Measurements from ENCODE around the gene DDX1.

The DDX1 gene

GRCh38 chr2:15657759-15658158 is 66.1 kb downstream of the DDX1 start:
- TF ChIP-seq, protein P1, sequence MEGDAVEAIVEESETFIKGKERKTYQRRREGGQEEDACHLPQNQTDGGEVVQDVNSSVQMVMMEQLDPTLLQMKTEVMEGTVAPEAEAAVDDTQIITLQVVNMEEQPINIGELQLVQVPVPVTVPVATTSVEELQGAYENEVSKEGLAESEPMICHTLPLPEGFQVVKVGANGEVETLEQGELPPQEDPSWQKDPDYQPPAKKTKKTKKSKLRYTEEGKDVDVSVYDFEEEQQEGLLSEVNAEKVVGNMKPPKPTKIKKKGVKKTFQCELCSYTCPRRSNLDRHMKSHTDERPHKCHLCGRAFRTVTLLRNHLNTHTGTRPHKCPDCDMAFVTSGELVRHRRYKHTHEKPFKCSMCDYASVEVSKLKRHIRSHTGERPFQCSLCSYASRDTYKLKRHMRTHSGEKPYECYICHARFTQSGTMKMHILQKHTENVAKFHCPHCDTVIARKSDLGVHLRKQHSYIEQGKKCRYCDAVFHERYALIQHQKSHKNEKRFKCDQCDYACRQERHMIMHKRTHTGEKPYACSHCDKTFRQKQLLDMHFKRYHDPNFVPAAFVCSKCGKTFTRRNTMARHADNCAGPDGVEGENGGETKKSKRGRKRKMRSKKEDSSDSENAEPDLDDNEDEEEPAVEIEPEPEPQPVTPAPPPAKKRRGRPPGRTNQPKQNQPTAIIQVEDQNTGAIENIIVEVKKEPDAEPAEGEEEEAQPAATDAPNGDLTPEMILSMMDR (IDR thresholded peaks at IDR 0.05; ENCODE audit: insufficient read depth, low read depth, low read length, missing control alignments) = no peak
- H3K4me3 ChIP-seq (ENCODE audit: low read length) = no peak overlapping the region
- DNase-seq (ENCODE audit: low read depth) = no peak

DNA sequence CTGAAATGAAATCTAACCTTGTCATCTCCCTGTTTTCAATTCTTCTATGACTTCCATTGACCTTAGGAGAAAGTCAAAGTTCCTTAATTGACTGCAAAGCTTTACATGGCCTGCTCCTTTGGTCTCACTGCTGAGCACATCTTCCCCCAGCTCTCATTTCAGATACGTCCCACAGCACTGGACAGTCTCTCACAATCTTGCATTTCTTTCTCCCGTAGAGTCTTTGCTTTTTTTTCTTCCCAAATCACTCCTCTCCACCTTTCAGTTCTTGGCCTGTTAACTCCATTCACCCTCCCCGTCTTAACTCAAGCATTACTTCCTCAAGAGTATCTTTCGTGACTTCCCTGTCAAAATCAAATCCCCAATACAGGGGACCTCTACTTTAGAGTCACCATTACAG is 67.2 kb downstream of the DDX1 start:
- TF ChIP-seq, protein P1 (IDR thresholded peaks at IDR 0.05; ENCODE audit: insufficient read depth, low read depth, low read length, missing control alignments) = no peak
- H3K4me3 ChIP-seq (ENCODE audit: low read length) = no peak overlapping the region
- no peak for DNase-seq (ENCODE audit: low read depth)

DNA sequence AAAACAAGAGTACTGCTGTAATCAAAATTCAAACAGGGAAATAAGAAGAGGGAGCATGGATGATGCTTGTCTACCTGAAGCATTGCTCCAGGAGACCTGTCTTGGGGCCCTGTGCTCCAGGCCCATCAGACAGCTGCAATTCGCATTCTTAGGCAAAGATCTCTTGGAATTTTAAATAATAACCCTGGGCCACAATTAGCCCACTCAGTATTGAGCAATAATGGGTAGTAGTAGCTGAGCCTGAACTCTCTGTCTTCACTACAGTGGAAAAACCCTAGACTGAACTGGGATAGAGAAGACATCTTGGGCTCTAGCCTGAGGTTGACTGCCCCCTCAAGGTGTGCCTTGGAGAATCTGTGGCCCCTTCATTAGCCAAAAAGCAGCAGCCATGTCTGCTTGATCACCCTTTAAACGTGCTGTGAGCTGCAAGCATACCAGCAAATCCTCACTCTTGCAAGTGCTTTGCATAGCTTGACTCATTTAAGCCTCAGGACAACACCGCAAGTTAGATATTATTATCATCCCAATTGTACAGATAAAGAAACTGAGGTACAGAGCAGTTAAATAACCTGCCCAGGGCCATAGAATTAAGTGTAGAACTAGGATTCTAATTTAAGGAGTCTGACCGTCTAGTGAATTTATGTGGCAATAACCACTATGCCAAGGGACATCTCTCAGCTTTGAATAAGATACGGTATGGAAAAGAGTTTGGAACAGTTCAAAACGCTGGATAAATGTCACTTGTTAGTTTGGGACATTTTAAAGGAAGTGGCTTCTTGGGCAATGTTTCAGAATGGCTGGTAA is 69.0 kb downstream of the DDX1 start:
- DNase-seq (ENCODE audit: low read depth) = no peak
- H3K4me3 ChIP-seq (ENCODE audit: low read length) = no peak overlapping the region
- TF ChIP-seq, protein P1 (IDR thresholded peaks at IDR 0.05; ENCODE audit: insufficient read depth, low read depth, low read length, missing control alignments) = no peak

- TF ChIP-seq, protein P1 (IDR thresholded peaks at IDR 0.05; ENCODE audit: insufficient read depth, low read depth, low read length, missing control alignments) = no peak
- no peak overlapping the region for H3K4me3 ChIP-seq (ENCODE audit: low read length)
These were observed 69.6 kb downstream of the DDX1 start for GRCh38 chr2:15661295-15661569.

DNA sequence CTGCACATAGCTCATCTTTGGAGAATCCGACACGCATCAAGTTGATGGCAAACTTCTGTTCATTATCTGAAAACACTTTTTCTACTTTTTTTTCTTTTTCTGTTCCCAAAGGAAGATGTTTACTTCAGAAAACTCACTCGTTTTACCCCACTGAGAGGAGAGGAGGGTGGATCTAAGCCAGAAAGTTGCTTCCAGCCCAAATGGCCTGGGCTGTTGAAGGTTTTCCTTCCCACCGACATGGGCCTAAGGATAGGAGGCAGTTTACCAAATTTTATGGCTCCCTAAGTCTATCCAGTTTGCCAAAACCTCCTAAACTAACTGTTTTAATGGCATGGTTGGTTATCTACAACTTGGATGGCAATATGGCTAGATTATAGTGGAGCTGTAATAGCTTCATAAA is 70.4 kb downstream of the DDX1 start:
- DNase-seq (ENCODE audit: low read depth) = no peak
- TF ChIP-seq, protein P1 (IDR thresholded peaks at IDR 0.05; ENCODE audit: insufficient read depth, low read depth, low read length, missing control alignments) = no peak
- no peak overlapping the region for H3K4me3 ChIP-seq (ENCODE audit: low read length)

More at GRCh38 chr2:15661295-15661569, 69.6 kb downstream of the DDX1 start:
- DNase-seq (ENCODE audit: low read depth) = no peak

- no peak overlapping the region for H3K4me3 ChIP-seq (ENCODE audit: low read length)
- TF ChIP-seq, protein P1 (IDR thresholded peaks at IDR 0.05; ENCODE audit: insufficient read depth, low read depth, low read length, missing control alignments) = no peak
- DNase-seq (ENCODE audit: low read depth) = no peak
These were observed 70.9 kb downstream of the DDX1 start for GRCh38 chr2:15662579-15662978.

- TF ChIP-seq, protein P1 (IDR thresholded peaks at IDR 0.05; ENCODE audit: insufficient read depth, low read depth, low read length, missing control alignments) = no peak
- DNase-seq (ENCODE audit: low read depth) = no peak
- no peak overlapping the region for H3K4me3 ChIP-seq (ENCODE audit: low read length)
These were observed 72.1 kb downstream of the DDX1 start for GRCh38 chr2:15663802-15664201.

Data from epithelial cell of esophagus (primary cell).